HG03521 (cell line): ENCODE measurements around the gene SRBD1.
A peak's percentile ranks its signal among the peaks of the same experiment; 100 is the strongest.

Experiments used
- ATAC-seq: cut with Tn5 transposase; IDR thresholded peaks from one replicate; pipeline ENCODE4 v1.9.1; 2021; ENCODE audit warnings: mild to moderate bottlenecking, moderate library complexity; ENCODE audit not compliant: unreplicated experiment

Gene SRBD1, protein sequence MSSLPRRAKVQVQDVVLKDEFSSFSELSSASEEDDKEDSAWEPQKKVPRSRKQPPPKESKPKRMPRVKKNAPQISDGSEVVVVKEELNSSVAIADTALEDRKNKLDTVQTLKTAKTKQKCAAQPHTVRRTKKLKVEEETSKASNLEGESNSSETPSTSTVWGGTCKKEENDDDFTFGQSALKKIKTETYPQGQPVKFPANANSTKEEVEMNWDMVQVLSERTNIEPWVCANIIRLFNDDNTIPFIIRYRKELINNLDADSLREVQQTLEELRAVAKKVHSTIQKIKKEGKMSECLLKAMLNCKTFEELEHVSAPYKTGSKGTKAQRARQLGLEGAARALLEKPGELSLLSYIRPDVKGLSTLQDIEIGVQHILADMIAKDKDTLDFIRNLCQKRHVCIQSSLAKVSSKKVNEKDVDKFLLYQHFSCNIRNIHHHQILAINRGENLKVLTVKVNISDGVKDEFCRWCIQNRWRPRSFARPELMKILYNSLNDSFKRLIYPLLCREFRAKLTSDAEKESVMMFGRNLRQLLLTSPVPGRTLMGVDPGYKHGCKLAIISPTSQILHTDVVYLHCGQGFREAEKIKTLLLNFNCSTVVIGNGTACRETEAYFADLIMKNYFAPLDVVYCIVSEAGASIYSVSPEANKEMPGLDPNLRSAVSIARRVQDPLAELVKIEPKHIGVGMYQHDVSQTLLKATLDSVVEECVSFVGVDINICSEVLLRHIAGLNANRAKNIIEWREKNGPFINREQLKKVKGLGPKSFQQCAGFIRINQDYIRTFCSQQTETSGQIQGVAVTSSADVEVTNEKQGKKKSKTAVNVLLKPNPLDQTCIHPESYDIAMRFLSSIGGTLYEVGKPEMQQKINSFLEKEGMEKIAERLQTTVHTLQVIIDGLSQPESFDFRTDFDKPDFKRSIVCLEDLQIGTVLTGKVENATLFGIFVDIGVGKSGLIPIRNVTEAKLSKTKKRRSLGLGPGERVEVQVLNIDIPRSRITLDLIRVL

DNA sequence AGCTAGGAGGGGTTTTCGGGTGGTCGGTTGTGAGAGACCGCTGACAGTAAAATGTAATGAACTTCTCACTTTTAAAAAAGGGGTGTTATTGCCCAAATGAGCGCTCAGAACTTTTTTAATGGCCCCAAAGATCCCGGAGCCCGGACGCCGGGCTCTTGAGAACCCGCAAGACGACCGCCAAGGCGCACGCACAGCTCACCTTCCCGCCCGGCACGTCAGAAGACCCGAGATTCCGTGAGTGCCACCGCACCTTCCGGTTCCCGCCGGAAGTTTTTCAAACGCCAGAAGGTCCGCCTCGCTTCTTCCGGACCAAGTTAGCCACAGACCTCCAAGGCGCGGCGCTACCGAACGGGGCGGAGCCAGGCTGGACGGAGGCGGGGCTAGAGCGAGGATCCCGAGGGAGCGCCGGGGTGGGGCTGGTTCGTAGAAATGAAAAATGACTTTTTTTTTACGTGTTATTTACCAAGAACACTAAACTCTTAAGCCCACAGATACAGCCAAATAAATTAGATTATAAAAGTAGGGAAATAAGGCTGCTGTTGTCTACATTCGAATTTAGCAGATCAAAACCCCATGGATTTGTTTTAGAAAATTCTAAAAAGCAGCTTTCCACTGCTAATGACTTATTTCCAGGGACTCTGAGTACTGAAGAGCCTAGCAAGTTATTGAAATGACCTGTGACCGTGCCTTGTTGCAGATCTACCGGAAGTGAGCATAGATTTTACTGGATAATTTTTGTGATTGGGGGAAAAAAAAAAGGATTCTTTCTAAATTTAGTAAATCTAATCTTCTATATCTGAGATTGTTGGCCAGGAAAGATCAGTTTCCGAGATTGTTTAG lies at the start of gene SRBD1:
Gene SRBD1, minus strand, starts transcription at position 248 of the 840 bp plus-strand sequence. CDS start 5,826 bp downstream, outside the sequence.
- peak; percentile 95 for ATAC-seq

DNA sequence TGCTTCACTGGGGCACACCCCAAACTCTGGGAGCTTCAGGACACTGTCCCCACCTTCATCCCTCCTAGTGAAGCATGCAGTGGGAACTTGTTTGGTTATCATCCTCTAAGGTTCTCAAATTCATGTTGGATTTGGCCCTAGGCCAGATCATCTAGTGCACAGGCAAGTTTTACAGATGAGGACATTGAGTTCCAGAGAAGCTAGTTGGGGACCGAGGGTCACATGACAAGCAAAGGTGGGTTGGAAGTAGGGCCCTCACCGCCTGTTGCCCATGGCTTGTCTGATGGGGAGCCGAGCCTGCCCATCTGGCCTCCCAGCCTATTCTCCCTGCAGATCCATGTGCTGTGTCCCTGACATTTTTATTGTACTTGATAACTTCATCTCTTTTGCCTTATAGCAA lies 43.2 kb upstream of the SRBD1 start:
- ATAC-seq = no peak

DNA sequence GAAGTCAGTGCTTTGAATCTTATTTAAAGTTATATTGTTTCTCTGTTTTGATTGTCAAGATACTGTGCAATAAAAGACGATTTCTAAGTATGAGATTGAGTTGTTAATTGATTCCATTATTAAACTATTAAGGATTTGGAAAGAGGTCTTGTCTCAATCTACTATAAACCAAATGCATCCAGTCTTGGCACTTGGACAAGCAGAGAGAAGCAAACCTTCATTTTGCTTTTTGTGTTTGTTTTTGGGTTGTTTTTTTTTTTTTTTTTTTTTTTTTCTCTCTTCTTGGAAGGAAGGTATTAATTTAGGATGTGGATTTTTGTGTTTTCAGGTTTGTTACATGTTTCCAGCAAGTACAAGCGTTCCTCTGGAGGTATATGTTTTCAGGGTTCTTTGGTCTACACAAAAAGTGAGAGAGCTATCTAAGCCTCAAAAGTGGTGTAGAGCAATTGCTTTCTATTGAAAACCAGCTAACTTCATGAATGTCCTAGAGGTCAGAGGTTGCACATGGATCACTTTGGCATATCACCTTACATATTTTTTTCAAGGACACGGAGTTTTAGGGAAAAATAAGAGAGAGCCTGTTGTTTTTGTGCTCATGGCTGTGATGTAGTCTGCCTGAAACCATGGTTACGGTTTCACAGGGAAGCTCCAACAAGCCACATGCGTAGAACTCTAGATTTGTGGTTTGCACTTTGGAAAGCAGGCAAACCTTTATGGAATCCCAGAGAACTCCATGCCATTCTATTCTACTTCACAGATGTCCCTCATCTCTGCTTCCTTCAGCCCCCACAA lies 42.3 kb upstream of the SRBD1 start:
- no peak for ATAC-seq

DNA sequence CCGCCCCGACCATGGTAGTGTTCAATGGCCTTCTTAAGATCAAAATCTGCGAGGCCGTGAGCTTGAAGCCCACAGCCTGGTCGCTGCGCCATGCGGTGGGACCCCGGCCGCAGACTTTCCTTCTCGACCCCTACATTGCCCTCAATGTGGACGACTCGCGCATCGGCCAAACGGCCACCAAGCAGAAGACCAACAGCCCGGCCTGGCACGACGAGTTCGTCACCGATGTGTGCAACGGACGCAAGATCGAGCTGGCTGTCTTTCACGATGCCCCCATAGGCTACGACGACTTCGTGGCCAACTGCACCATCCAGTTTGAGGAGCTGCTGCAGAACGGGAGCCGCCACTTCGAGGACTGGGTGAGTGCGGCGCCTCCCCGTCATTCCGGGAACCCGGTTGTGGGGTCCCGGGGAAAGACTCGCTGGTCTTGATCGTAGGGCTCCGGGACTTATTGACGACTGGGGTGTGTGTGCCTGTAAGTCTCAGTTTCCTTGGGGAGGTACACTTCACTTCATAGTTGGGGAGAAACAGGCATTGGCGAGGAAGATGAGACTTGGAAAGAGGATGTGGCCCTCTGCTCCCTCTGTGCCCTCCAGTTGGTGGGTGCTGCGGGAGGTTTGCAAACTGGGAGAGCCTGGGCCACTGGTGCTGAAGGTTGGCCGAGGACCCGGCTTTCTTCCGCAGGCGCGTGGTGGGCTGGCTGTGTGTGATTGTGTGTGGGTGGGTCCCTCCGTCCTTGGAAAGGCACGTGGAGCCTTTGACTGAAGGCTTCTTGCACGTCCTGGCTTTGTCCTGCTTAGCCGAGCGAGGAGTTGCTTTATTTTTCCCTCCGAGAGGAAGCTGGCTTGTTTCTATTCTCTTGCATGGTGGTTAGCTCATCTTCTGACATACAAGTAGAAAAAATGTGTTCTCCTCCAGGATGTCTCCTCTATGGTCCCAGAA lies 41.3 kb upstream of the SRBD1 start:
- ATAC-seq = no peak

DNA sequence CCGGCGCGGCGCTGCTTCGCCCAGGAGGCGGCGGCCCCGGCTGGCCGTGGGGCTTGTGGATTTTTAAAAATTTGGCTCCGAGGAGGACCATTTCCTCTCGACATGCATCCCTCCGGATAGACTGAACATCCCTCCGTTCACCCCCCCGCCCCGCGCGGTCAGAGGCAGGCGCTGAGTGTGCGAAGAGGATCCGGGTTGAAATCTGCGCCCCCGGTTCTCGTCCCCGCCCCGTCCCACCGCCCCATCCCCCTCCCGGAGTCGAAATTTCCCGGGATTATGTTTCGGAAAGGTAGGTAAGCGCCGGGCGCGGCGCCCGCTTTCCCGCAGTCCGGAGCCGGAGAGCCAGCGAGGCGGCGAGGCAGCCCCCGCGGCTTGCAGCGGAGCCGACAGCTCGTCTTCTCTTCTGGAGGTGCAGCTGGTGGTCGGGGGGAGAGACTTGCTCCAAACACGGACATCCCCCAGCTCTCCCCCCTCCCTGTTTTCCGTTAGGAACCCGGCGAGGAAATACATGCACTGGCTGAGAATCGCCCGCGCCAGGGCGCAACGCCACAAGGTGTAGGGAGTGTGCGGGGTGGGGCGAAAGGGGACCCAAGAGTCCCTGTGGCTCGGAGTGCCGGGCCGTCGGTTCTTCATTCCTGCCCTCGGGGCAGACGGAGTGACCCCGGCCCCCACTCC lies 40.5 kb upstream of the SRBD1 start, which contains the start of gene PRKCE:
Gene PRKCE, plus strand, starts transcription at position 261 of the 675 bp plus-strand sequence.
- peak; percentile 2 for ATAC-seq

DNA sequence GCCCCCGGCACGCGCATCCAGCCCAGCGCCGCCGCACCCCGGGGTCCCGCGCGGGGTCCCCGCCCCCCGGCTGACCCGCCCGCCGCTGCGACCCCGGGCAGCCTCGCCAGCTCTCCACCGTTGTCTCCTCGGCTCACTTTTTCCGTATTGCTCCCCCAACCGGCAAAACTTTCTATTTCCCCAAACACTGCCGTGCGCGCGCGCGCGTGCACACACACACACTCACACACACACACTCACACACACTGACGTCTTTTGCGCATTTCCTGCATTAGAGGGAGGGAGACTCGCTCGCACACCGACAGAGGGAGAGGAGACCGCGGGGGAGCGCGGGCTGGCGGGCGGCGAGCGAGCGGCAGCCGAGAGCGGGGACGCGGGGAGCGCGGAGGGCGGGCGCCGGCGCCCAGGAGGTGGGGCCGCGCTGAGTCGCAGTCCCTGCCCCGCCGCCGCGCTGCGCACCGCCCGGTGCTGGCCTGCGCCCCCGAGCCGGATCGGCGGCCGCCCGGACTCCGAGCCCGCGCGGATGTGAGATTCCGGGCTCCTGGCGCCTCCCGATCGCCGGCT lies 39.9 kb upstream of the SRBD1 start:
- ATAC-seq = peak; percentile 77

DNA sequence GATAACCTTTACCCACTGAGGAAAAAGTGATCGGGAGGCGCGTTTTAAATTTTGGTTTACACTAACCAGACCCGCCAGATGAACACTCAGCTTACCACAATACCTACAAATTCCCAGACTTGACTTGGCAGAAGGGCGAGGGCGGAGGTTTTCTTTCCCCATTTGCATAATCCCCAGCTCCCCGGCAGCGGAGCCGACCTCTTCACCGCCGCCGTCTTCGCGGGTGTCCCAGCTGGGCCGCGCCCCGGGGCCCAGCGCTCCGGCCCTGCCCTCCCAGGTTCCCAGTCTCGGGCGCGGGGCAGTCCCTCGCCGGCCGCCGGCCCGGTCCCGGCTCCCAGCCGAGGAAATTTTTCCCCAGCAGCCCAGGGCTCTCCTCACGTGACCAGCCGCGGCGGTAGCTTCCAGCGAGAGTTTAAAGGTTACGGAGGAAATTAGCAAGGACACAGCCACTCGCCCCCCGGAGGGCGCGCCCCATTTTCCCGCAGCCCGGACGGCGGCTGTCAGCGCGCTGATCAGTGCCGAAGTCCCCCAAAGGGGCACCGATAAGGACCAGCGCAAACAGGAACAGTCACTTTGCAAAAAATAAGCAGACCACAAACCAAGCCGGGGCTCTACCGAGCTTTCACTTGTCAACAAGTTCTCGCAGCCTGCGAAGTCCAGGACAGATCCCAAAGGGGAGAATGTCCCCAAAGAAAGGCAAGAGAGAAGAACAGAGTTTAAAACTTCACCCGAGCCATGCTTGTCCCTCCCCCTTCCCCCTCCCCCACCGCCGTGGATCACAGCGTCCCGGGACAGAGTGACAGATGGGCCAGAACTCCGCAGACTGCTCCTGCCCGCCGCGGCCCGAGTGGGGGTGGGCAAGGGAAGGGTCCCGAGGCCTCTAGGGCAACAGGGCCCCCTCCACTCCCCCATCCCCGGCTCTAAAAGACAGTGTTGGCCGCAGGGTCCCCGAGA lies 39.1 kb upstream of the SRBD1 start:
- ATAC-seq = peak; percentile 11

DNA sequence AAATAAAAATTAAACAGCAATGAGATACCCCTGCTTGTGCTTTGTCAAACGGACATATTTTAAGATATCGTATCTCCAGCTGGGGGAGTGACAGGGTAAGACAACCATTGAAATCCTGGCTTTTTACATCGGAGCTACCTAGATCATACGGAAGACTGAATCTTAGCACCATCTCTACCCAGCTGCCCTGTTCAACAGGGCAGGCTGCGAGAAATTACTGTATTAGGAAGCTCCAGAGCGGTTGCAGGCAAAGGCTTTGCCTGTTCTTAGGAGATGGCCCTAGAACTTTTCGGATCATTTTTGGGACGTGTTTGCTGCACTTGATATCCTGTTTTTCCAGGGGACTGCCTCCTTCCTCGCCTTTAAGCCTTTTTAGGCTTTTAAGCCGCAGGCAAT lies 38.4 kb upstream of the SRBD1 start:
- ATAC-seq = no peak

DNA sequence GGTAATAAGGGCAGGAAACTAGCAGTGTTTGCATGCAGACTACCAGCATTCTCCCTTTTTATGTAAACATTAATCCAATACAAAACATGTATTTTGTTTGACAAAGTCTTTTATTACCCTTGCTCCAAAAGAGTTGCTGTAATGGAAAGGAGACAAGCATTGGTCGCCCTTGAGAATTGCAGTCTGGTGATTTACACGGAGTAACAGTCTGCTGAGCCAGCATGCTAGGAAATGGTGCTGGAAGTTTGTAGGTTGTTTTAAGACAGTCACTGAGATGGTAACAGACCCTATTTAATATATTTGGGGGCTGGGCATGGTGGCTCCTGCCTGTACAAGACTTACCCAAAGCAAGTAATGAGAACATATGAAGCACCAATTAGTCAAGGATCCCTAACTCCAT lies 37.6 kb upstream of the SRBD1 start:
- ATAC-seq = no peak

DNA sequence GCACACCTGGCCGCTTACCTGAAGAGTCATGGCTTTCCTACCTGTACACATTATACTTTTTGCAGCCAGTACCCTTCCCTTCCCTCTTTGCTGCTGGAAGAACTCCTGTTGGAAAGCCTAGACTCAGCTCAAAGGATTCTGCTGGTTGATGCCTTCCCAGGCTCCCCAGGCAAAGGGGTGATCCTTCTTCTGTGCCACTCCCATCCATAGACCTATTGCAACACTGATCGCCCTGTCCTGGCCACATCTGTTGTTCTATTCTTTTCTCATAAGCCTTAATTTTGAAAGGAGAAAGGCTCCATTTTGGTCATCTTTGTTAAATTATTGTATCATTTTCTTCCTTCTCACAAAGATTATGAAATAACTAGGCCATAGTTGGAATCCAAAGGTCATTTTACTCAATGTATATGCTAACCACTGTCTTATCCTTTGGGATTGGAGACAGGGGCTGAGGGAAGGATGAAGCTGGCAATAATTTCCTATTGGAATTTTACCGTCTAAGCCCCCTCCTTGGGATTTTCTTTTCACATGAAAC lies 37.0 kb upstream of the SRBD1 start:
- ATAC-seq = no peak

DNA sequence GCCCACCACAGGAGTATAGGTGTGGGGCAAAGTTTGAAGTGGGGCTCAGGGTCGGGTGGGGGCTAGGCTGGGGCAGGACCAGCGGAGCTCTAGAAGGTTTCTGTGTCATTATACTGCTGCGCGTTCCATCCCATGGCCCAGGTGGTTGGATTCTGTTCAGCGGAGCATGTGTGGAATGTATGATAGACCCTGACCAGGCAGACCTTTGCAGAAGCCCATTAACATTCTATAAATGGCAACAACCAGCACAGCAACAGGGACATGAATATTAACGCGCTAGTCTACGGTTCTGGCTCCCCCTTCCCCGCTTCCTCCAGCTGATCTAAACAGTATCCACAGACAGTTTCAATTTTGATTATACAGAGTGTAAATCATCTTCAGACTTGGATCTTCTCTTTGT lies 36.3 kb upstream of the SRBD1 start:
- ATAC-seq = no peak

DNA sequence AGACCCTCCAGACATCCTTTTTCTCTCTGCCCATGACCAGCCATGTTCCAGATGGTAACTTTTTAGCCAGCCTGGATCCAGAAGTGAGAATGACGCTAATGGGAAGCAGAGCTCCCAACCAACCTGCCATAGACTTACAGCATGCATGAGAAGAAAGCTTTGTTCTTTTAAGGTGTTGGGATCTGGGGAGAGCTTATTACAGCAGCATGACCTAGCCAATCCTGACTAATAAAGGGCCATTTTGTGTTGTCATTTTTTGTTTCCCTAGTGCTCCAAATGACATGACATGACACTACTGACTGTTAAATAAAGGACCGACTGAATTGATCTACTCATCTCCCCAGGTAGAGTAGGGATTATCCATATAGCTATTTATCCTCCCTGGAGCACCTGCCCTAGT lies 35.2 kb upstream of the SRBD1 start:
- ATAC-seq = no peak

DNA sequence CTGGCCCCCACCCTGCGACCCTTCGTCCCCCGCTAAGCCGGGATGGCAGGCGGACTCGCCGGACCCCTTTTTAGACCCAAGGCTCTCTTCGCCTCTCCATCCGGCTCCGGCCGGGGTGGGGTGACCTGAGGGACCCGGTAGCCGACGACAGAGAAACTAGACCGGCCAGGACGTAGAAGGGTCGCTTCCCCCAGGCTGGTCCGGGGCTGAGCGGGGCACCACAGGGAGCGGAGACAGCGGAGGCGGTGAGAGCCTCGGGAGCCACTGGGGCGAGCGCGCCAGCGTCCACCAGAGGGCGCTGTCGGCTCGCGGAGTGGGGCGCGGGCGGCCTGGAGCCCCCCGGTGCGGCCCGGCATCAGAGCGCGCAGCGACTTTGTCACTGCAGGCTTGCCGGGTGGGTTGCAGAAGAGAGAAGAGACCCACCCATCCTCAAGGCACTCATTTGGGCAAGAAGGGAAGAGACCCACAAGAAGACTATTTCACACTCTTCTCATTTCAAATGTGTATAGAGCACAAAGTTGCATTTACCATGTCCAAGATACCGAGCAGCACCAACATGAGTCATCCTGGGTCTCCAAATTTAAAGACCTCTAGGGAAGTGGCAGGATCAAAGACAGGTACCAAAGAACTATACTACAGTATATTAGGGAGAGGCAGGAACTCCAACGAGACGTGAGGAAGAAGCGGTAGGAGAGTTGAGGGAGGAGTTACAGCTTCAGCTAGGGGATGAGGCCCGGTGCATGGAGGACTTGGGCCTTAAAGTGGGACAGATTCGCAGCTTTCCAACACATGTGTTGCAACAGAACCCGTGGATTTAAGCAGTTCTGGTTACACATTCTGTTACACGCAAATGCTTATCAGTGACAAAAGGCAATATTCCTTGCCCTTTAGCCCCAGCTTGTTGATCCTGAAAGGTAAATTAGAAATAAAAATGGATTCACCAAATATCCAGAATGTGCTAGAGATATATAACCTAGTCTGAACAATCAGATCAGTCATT lies 32.8 kb upstream of the SRBD1 start:
- peak; percentile 78 for ATAC-seq

DNA sequence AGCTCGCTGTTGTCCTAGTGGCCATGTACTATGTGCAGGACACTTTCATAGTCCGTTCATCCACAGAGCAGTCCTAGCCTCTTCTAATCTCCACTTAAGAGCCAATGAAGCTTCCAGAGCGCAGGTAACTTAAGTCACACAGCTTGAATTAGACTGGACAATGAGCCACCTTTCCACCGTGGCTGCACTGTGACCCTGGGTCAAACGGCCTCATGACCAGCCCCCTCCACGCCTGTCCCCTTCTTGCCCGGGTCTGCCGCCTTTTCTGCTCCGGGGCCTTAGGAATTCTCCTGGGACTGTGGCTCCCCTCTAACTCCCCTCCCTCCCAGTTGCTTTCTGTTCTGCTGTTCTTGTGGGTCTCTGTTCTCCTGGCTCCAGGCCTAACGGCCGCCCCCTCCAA lies 32.0 kb upstream of the SRBD1 start:
- no peak for ATAC-seq

DNA sequence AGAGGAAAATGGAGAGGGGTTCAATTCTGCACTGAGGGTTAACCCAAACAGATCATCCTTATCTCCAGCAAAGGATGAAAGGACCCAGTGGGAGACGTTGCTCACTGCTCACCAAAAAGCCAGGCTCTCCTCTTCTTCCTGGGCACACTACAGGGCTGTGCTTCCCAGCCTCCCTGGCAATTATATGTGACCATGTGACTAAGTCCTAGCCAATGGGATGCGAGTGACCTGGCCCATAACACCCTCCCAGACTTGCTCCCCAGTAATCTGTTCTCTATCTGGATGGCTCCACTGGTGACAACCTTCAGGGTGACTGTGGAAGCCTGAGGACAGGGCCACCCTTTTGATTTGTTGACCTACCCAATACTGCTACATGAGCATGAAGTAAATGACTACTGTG lies 29.5 kb upstream of the SRBD1 start:
- ATAC-seq = no peak
